Adipocyte (in vitro differentiated cells): ENCODE measurements around the gene WDR47.
"Not testable (repeated sequence)": the region's sequence is repeated elsewhere in the genome, so short reads cannot be mapped to it uniquely, and the experiment has no call there.

Experiments
- DNase-seq: peaks from one replicate; pipeline ENCODE4 v3.0.0-alpha.2; 2015; ENCODE audit warnings: low read depth
- H3K27me3 ChIP-seq: replicated peaks from 2 replicates; pipeline ENCODE4 v1.7.0; 2013; ENCODE audit warnings: mild to moderate bottlenecking, low read length, moderate library complexity; ENCODE audit not compliant: control insufficient read depth, insufficient read depth
- H3K36me3 ChIP-seq: 2 replicates; pipeline ENCODE4 v1.7.0; 2013; ENCODE audit warnings: low read length, mild to moderate bottlenecking, moderate library complexity; ENCODE audit not compliant: control insufficient read depth, insufficient read depth, severe bottlenecking
- H3K4me1 ChIP-seq: 2 replicates; pipeline ENCODE4 v1.7.0; 2013; ENCODE audit warnings: mild to moderate bottlenecking, low read length, moderate library complexity; ENCODE audit not compliant: control insufficient read depth, insufficient read depth
- H3K4me3 ChIP-seq: 2 replicates; pipeline ENCODE4 v1.7.0; 2013; ENCODE audit warnings: mild to moderate bottlenecking, low read length, moderate library complexity
- H3K9ac ChIP-seq: 2 replicates; pipeline ENCODE4 v1.7.0; 2013; ENCODE audit warnings: mild to moderate bottlenecking, low read length, moderate library complexity
- H3K9me3 ChIP-seq: 2 replicates; pipeline ENCODE4 v1.7.0; 2013; ENCODE audit warnings: mild to moderate bottlenecking, low read length, moderate library complexity; ENCODE audit not compliant: control insufficient read depth

The WDR47 gene

DNA sequence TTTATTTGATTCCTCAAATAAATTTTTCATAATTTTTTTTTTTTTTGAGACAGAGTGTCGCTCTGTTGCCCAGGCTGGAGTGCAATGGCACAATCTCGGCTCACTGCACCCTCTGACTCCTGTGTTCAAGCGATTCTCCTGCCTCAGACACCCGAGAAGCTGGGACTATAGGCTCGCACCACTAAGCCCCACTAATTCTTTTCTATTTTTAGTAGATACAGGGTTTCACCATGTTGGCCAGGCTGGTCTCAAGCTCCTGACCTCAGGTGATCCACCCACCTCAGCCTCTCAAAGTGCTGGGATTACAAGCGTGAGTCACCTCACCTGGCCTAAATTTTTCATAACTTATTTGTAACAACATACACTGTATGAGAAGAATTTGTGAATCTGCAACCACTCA lies 24.2 kb downstream of the WDR47 start:
- H3K36me3 ChIP-seq = peaks cover 22% of the 10 kb centered on the region
- H3K9me3 ChIP-seq, H3K9ac ChIP-seq, H3K4me1 ChIP-seq, H3K27me3 ChIP-seq, DNase-seq, H3K4me3 ChIP-seq: not testable (repeated sequence)

DNA sequence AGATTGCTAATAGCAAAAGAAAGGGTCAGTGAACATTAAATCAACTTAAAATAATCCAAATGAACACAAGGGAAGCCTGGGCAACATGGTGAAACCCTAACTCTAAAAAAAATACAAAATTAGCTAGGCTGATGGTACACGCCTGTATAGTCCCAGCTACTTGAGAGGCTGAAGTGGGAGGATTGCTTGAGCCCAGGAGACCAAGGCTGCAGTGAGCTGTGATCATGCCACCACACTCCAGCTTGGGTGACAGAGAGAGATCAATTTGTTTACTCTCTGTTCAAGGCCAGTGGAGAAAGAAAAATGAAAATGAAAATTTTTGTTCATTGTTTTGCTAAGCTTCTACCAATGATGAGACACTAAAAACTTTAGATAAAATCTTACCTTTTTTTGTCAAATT lies 24.8 kb downstream of the WDR47 start:
- no peak overlapping the region for H3K4me3 ChIP-seq
- H3K9me3 ChIP-seq = peaks cover 3% of the 10 kb centered on the region
- H3K9ac ChIP-seq = no peak overlapping the region
- H3K27me3 ChIP-seq = no peaks in the 10 kb centered on the region
- no peak for DNase-seq
- peaks cover 26% of the 10 kb centered on the region for H3K36me3 ChIP-seq
- no peaks in the 10 kb centered on the region for H3K4me1 ChIP-seq

DNA sequence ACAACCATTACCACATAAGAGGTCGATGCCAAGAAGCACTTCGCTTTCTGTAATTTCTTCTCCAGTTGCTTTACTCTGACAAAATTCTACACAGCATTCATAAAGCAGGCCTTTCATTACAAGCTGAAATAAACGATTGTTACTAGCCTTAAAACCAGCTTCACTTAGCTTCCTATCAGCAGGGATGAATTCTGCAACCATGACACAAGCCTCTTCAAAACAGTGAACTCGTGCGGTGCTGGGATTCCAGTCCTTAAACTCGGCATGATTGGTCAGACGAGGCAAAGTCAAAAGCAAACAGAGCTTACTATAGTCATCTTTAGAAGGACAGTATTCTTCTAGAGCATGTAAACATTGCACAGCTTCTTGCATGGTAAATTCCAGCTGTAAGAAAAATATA lies 30.6 kb downstream of the WDR47 start:
- no peaks in the 10 kb centered on the region for H3K27me3 ChIP-seq
- no peaks in the 10 kb centered on the region for H3K4me1 ChIP-seq
- no peaks in the 10 kb centered on the region for H3K9me3 ChIP-seq
- no peak overlapping the region for H3K9ac ChIP-seq
- DNase-seq = no peak
- no peak overlapping the region for H3K4me3 ChIP-seq
- H3K36me3 ChIP-seq = peaks cover 37% of the 10 kb centered on the region

DNA sequence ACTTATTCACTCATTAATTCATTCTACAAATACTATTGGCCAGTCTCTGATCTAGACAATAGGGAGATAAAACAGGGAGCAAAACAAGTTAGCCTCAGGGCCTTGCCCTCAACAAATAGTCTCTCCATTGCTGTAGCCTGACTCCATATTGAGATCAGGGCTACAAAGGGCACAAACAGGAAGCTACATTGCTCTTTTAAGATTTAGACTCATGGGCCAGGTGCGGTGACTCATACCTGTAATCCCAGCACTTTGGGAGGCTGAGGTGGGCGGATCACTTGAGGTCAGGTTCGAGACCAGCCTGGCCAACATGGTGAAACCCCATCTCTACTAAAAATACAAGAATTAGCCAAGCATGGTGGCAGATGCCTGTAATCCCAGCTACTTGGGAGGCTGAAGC lies 45.3 kb downstream of the WDR47 start:
- not testable (repeated sequence) for DNase-seq, H3K27me3 ChIP-seq, H3K9ac ChIP-seq, H3K4me1 ChIP-seq, H3K4me3 ChIP-seq
- H3K36me3 ChIP-seq = peaks cover 47% of the 10 kb centered on the region
- H3K9me3 ChIP-seq = peaks cover 10% of the 10 kb centered on the region

DNA sequence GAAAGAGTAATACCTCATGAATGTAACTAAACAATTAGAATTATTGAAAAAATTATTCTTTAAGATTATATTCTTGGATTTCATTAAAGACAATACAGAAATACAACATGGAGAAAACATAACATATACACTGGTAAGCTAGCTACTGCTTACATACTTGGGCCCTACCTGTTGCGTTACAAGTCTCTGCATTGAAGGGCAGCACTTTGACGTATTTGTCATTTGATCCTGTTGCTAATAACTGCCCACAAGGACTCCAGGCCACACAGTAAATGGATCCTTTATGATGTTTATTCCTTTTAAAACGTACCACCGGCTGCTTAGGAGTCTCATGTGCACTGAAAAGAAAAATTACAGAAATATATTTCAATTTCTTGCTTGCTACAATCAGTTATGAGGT lies 58.8 kb downstream of the WDR47 start:
- H3K9ac ChIP-seq = no peak overlapping the region
- H3K4me3 ChIP-seq = no peak overlapping the region
- DNase-seq = no peak
- H3K4me1 ChIP-seq = no peaks in the 10 kb centered on the region
- H3K9me3 ChIP-seq = no peaks in the 10 kb centered on the region
- H3K27me3 ChIP-seq = no peaks in the 10 kb centered on the region
- peaks cover 42% of the 10 kb centered on the region for H3K36me3 ChIP-seq

DNA sequence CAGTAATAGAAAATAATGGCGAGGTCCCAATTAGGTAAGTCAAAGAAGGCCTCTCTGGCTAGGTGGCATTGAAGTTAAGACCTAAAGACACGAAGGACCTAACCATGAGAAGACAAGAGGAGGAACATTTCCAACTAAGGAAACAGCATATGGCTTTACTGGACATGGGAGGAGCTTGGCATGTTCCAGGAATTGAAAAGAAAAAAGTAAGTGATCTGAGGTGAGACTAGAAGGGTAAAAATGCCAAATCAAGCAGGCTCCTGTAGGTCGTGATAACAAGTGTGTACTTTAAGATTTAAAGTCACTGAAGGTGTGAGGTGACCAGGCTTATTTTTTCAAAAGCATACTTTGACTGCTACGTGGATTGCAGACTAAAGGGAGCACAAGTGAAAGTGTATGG lies 65.2 kb downstream of the WDR47 start:
- Histone ChIP-seq H3K9me3 (no peaks in the 10 kb centered on the region), H3K36me3 (peaks cover 39% of the 10 kb centered on the region), H3K9ac (no peak overlapping the region), H3K4me3 (no peak overlapping the region), H3K27me3 (no peaks in the 10 kb centered on the region), H3K4me1 (no peaks in the 10 kb centered on the region)
- no peak for DNase-seq

DNA sequence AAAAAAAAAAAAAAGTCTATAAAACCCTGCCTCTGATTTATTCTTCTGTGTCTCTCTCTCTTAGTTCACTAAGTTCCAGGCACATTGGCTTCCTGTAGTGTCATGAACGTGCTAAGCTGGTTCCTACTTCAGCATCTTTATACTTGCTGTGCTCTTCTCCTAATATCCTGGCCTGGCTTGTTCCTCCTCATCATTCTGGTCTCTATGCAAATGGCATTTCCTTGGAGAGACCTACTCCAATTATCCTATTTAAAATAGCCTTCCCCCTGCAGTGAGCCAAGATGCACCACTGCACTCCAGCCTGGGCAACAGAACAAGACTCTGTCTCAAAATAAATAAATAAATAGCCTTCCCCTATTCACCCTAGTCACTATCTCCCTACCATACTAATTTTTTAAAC lies 69.0 kb downstream of the WDR47 start:
- no peak overlapping the region for H3K4me3 ChIP-seq
- no peaks in the 10 kb centered on the region for H3K27me3 ChIP-seq
- peaks cover 33% of the 10 kb centered on the region for H3K36me3 ChIP-seq
- H3K9ac ChIP-seq = no peak overlapping the region
- no peaks in the 10 kb centered on the region for H3K4me1 ChIP-seq
- H3K9me3 ChIP-seq = no peaks in the 10 kb centered on the region
- DNase-seq = no peak

DNA sequence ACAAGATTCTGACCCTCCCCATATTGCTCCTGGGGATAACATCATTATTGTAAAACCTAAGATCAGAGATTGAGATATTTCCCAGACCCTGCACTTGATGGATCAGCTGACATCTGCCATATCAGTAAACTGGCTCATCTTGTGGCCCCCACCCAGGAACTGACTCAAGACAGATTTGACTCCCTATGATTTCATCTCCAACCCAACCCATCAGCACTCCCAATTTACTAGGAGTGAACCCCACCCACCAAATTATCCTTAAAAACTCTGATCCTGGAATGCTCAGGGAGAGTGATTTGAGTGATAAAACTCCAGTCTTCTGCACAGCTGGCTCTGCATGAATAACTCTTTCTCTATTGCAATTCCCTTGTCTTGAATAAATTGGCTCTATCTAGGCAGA lies 72.6 kb downstream of the WDR47 start:
- H3K4me1 ChIP-seq = peaks cover 1% of the 10 kb centered on the region
- no peak overlapping the region for H3K4me3 ChIP-seq
- H3K36me3 ChIP-seq = peaks cover 23% of the 10 kb centered on the region
- H3K9ac ChIP-seq = no peak overlapping the region
- no peaks in the 10 kb centered on the region for H3K27me3 ChIP-seq
- no peak for DNase-seq
- no peaks in the 10 kb centered on the region for H3K9me3 ChIP-seq

DNA sequence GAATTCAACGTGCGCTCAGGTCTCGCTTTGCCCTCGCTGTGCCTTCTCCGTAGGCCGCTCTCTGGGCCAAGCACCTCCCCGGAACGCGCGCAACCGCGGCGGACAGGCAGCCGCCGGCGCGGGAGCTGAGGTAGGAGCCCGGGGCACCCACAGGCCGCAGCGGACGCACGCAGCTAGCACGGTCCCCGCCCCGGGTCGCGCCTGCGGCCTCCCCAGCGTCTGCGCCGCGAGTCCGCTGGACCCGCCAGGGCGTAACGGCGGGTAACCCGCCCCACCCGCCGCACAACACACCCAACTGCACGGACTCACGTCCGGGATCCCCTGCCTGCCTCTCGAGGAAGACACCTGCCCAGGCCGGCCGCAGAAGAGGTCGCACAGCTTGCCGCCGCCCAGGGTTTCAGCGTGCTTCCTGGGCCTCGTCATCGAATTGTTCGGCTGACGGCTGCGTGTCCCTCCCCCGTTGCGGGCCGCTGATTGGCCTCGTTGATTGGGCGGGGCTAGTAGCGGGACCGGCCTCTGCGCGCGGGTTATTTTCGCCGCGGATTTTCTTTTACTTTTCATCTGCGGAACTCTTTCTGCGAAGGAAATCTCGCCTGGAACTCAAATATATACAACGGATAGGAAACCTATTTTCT lies 78.7 kb downstream of the WDR47 start, which contains the start of gene CLCC1:
CLCC1 (minus strand) TSS at position 433 of the 635 bp plus-strand sequence. CDS start 13,047 bp downstream, outside the sequence.
- Histone ChIP-seq H3K9ac (peak within 1 kb of the TSS; percentile 96), H3K4me1 (peaks cover 18% of the 10 kb centered on the region), H3K9me3 (no peaks in the 10 kb centered on the region), H3K4me3 (peak within 1 kb of the TSS; percentile 94), H3K27me3 (no peaks in the 10 kb centered on the region), H3K36me3 (peaks cover 3% of the 10 kb centered on the region)
- DNase-seq = peak; percentile 97

DNA sequence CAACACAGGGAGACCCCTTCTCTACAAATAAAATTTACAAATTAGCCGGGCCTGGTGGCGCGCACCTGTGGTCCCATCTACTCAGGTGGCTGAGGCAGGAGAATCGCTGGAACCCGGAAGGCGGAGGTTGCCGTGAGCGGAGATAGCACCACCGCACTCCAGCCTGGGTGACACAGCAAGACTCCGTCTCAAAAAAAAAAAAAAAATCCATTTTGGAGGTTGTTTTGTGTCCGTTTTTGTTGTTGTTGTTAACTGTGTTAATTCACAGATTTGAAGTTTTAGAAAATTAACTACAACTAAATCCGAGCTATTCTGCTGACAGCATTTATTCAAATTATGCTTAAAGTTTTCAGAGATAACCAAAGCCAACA lies 79.2 kb downstream of the WDR47 start:
- H3K36me3 ChIP-seq = peaks cover 8% of the 10 kb centered on the region
- H3K27me3 ChIP-seq = no peaks in the 10 kb centered on the region
- H3K9ac ChIP-seq = peak overlapping the region; percentile 96
- no peaks in the 10 kb centered on the region for H3K9me3 ChIP-seq
- H3K4me3 ChIP-seq = peak overlapping the region; percentile 94
- peaks cover 18% of the 10 kb centered on the region for H3K4me1 ChIP-seq
- no peak for DNase-seq

DNA sequence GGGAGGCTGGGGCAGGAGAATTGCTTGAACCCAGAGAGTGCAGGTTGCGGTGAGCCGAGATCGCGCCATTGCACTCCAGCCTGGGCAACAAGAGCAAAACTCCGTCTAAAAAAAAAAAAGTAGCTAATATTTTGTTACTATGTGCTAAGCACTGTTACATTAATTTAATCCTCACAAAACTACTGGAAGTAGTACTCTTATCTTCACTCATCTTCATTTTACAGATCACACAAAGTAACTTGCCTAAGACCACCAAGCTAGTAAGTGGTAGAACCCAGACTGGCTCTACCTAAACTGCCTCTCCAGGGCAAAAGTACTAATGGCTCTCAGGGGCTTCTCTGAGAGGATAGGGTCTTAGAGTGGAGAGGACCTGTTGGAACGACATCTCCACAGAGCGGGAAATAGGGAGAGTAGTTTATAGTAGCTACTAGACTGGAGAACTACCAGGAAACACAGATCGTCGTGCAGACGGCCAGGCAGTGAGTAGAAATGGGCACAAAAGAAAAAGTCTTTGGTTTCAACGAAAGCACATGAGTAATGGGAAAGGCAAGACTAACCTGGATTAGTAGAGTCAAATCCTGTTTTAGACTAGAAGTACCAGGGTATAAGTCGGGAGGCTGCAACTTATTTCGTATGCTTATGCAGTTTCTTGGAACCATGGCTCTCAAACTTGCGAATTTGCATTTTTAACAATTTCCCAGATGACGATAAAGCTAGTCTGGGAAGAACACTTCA lies 80.0 kb downstream of the WDR47 start:
- H3K36me3 ChIP-seq = peaks cover 9% of the 10 kb centered on the region
- H3K4me1 ChIP-seq = peaks cover 18% of the 10 kb centered on the region
- no peaks in the 10 kb centered on the region for H3K9me3 ChIP-seq
- H3K9ac ChIP-seq = peak overlapping the region; percentile 96
- peak overlapping the region; percentile 94 for H3K4me3 ChIP-seq
- H3K27me3 ChIP-seq = no peaks in the 10 kb centered on the region
- DNase-seq = no peak
